Endothelial cell (in vitro differentiated cells): Measurements from ENCODE around the gene CECR2. TPM values are rescaled to one million over a fixed set of nuclear protein-coding genes. Genes with fewer than 3 reads are reported as not detected.

Source experiments
- DNase-seq: peaks from one replicate; pipeline ENCODE4 v3.0.0; 2021; ENCODE audit warnings: low spot score
- H3K27ac Mint-ChIP-seq: one replicate; pipeline ENCODE4 v1.8.0; 2021; ENCODE audit warnings: mixed read lengths, inconsistent platforms; ENCODE audit not compliant: unreplicated experiment
- H3K27me3 Mint-ChIP-seq: one replicate; pipeline ENCODE4 v1.8.0; 2021; ENCODE audit warnings: mild to moderate bottlenecking, moderate library complexity, mixed read lengths, inconsistent platforms; ENCODE audit not compliant: unreplicated experiment
- H3K36me3 Mint-ChIP-seq: one replicate; pipeline ENCODE4 v1.8.0; 2021; ENCODE audit warnings: mild to moderate bottlenecking, low read depth, mixed read lengths, inconsistent platforms; ENCODE audit not compliant: unreplicated experiment
- H3K4me1 Mint-ChIP-seq: one replicate; pipeline ENCODE4 v1.8.0; 2021; ENCODE audit warnings: mild to moderate bottlenecking, mixed read lengths, inconsistent platforms; ENCODE audit not compliant: unreplicated experiment
- H3K4me3 Mint-ChIP-seq: one replicate; pipeline ENCODE4 v1.8.0; 2021; ENCODE audit warnings: mild to moderate bottlenecking, mixed read lengths, inconsistent platforms; ENCODE audit not compliant: unreplicated experiment
- H3K9me3 Mint-ChIP-seq: one replicate; pipeline ENCODE4 v1.8.0; 2021; ENCODE audit warnings: mixed read lengths, inconsistent platforms; ENCODE audit not compliant: unreplicated experiment
- total RNA-seq: library from RNA; stranded (reverse); fragmentation: NEBNext Ultra II Directional; extraction: Animal tissue kit (Norgen Biotek cat#: 25700); gene quantifications from one replicate; pipeline ENCODE4 v1.2.1, GENCODE V29; 2021; ENCODE audit not compliant: unreplicated experiment
- TF ChIP-seq, protein P1 (sequence below): fragments of 200-600 bp; sonication (generic); IDR thresholded peaks from one replicate; pipeline ENCODE4 v1.5.0; 2021; ENCODE audit warnings: antibody characterized with exemption; ENCODE audit not compliant: unreplicated experiment

CECR2 gene
- total RNA-seq, 1 donor from 2014 or later = 65.3 TPM

GRCh38 chr22:17578136-17578754, 209.0 kb downstream of the CECR2 start:
- TF ChIP-seq, protein P1, sequence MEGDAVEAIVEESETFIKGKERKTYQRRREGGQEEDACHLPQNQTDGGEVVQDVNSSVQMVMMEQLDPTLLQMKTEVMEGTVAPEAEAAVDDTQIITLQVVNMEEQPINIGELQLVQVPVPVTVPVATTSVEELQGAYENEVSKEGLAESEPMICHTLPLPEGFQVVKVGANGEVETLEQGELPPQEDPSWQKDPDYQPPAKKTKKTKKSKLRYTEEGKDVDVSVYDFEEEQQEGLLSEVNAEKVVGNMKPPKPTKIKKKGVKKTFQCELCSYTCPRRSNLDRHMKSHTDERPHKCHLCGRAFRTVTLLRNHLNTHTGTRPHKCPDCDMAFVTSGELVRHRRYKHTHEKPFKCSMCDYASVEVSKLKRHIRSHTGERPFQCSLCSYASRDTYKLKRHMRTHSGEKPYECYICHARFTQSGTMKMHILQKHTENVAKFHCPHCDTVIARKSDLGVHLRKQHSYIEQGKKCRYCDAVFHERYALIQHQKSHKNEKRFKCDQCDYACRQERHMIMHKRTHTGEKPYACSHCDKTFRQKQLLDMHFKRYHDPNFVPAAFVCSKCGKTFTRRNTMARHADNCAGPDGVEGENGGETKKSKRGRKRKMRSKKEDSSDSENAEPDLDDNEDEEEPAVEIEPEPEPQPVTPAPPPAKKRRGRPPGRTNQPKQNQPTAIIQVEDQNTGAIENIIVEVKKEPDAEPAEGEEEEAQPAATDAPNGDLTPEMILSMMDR = no peak
- Mint-ChIP-seq H3K4me1 (peaks cover 2% of the 10 kb centered on the region), H3K27ac (no peak overlapping the region), H3K9me3 (no peaks in the 10 kb centered on the region), H3K4me3 (no peak overlapping the region), H3K27me3 (peaks cover 13% of the 10 kb centered on the region), H3K36me3 (no peaks in the 10 kb centered on the region)
- DNase-seq = no peak

DNA sequence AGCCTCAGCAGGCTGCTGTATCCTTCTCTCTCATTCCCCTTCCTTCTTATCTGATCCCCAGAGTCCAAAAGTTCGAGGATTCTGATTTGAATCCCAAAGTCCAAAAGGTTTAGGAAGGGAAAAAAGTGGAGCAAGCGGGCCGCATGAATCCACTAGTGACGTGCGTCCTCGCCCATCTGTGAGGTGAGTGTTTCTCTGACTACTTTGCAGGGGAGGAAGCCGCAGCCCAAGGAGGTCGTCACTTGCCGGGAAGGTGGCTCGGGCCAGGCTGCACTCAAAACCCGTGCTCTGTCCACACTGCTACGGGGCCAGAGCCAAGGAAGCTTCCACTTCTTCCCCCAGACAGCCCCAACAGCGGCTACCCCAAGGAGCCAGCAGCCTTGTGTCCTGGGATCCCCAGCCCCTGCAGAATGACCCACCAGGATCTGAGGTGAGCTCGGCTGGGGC, 210.3 kb downstream of the CECR2 start:
- no peak overlapping the region for H3K4me3 Mint-ChIP-seq
- no peaks in the 10 kb centered on the region for H3K36me3 Mint-ChIP-seq
- no peak overlapping the region for H3K27ac Mint-ChIP-seq
- H3K4me1 Mint-ChIP-seq = peaks cover 2% of the 10 kb centered on the region
- peaks cover 12% of the 10 kb centered on the region for H3K27me3 Mint-ChIP-seq
- TF ChIP-seq, protein P1 = no peak
- no peak for DNase-seq
- no peaks in the 10 kb centered on the region for H3K9me3 Mint-ChIP-seq

- no peak for DNase-seq
- TF ChIP-seq, protein P1 = no peak
- Mint-ChIP-seq H3K36me3 (no peaks in the 10 kb centered on the region), H3K27me3 (peaks cover 12% of the 10 kb centered on the region), H3K4me1 (peaks cover 2% of the 10 kb centered on the region), H3K9me3 (no peaks in the 10 kb centered on the region), H3K4me3 (no peak overlapping the region), H3K27ac (no peak overlapping the region)
These were observed 211.3 kb downstream of the CECR2 start for GRCh38 chr22:17580441-17581031.

- DNase-seq = no peak
- Mint-ChIP-seq H3K36me3 (no peaks in the 10 kb centered on the region), H3K4me1 (peaks cover 2% of the 10 kb centered on the region), H3K9me3 (no peaks in the 10 kb centered on the region), H3K4me3 (no peak overlapping the region), H3K27me3 (peaks cover 9% of the 10 kb centered on the region), H3K27ac (no peak overlapping the region)
- TF ChIP-seq, protein P1 = no peak
These were observed 211.8 kb downstream of the CECR2 start for GRCh38 chr22:17581056-17581455.

DNA sequence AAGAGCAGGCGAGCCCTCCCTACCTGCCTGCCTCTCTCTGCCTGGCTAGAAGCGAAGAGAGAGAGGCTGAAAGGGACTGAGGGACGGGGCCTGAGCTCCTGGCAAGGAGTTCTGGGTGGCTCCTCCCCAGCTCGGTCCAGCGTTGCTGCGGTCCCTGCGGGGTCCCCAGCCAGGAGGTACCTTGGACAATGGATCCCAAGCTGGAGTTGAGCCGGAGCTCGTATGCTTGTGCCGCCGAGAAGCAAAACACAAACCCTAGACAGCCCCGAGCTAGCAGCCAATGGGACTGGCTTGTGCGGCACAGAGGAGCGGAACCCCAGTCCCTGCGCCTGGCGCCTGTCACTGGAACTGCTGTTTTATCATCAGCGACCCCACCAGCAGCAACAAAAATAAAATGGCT, 212.4 kb downstream of the CECR2 start:
- TF ChIP-seq, protein P1 = no peak
- H3K9me3 Mint-ChIP-seq = no peaks in the 10 kb centered on the region
- peaks cover 2% of the 10 kb centered on the region for H3K4me1 Mint-ChIP-seq
- no peak for DNase-seq
- H3K27ac Mint-ChIP-seq = no peak overlapping the region
- H3K27me3 Mint-ChIP-seq = peaks cover 9% of the 10 kb centered on the region
- H3K4me3 Mint-ChIP-seq = no peak overlapping the region
- no peaks in the 10 kb centered on the region for H3K36me3 Mint-ChIP-seq
